H1 (cell line): Measurements from ENCODE around the gene PLCB4.

ENCODE experiments used
- SAP30 ChIP-seq: fragments of 300-600 bp; sonication (generic); IDR thresholded peaks from 2 replicates; pipeline ENCODE4 v1.7.1; 2012; ENCODE audit warnings: low read length, moderate library complexity, mild to moderate bottlenecking, inconsistent platforms; ENCODE audit not compliant: insufficient read depth, insufficient replicate concordance
- TCF12 ChIP-seq: IDR thresholded peaks from 2 replicates; pipeline ENCODE4 v1.6.1; 2011; ENCODE audit warnings: low read depth, mild to moderate bottlenecking, low read length
- TF ChIP-seq, protein P1 (sequence below): IDR thresholded peaks from 2 replicates; pipeline ENCODE4 v1.6.1; 2011; ENCODE audit warnings: low read depth, mild to moderate bottlenecking, low read length; ENCODE audit not compliant: insufficient read depth

DNA sequence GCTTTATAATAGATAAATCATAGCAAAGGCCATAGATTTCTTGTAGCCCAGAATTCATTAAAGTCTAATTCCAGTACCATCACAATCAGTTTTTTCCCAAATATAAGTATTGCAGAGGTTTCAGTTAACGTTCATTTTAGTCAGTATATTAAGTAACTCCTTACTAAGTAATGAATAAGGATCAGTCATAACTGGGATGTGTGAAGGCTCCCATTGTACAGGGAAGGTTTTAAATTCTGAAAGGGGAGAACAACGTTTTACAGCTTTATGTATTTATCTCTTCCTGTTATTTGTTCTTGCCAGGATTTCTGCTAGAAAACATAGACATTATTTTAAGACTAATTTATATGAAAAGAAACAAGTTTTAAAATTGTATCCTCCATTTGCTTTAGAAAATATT lies 230.0 kb downstream of the PLCB4 start:
- TF ChIP-seq, protein P1, sequence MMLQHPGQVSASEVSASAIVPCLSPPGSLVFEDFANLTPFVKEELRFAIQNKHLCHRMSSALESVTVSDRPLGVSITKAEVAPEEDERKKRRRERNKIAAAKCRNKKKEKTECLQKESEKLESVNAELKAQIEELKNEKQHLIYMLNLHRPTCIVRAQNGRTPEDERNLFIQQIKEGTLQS: no peak
- TF ChIP-seq SAP30 (no peak), TCF12 (no peak)
